IMR-90 (cell line): ENCODE data around the gene ABCC8. TPM values are rescaled to one million over a fixed set of nuclear protein-coding genes. Genes with fewer than 3 reads are reported as not detected.

Source experiments
- ATAC-seq: fragments of 200-7000 bp; cut with Tn5 transposase; 2 replicates; pipeline ENCODE4 v1.9.1; 2020; ENCODE audit warnings: low read depth, mild to moderate bottlenecking, moderate library complexity
- BruUV-seq: library from RNA; stranded (reverse); fragments of 400-500 nt; replicated peaks from 2 replicates; lab custom pipeline; 2021; lab: Mats Ljungman, UMichigan
- CTCF ChIA-PET: fragments of 300-600 bp; formaldehyde crosslinking; extraction: SDS; loops from one replicate; lab custom pipeline; 2021; ENCODE audit warnings: antibody characterized with exemption; lab: Yijun Ruan, JAX
- POLR2A ChIA-PET: fragments of 300-600 bp; sonication (Branson Sonifier 250); formaldehyde crosslinking; loops from one replicate; lab custom pipeline; 2022; ENCODE audit warnings: antibody characterized with exemption; ENCODE audit not compliant: unreplicated experiment; lab: Charles Lee
- DNase-seq: peaks from one replicate; pipeline ENCODE4 v3.0.0; 2013
- H2AFZ ChIP-seq: replicated peaks from 2 replicates; pipeline ENCODE3; 2013; ENCODE audit warnings: low read length, mild to moderate bottlenecking; ENCODE audit not compliant: poor library complexity
- H2AK5ac ChIP-seq: 2 replicates; pipeline ENCODE4 v1.6.1; 2013; ENCODE audit warnings: low read depth, low read length, inconsistent platforms
- H2AK9ac ChIP-seq: replicated peaks from 2 replicates; pipeline ENCODE3; 2013; ENCODE audit warnings: mild to moderate bottlenecking, low read depth, low read length, moderate library complexity; ENCODE audit not compliant: poor library complexity
- H2BK120ac ChIP-seq: 2 replicates; pipeline ENCODE4 v1.6.1; 2013; ENCODE audit warnings: low read depth, low read length, inconsistent platforms
- H2BK15ac ChIP-seq: 3 replicates; pipeline ENCODE4 v1.6.1; 2013; ENCODE audit warnings: low read depth, low read length, inconsistent platforms
- H2BK20ac ChIP-seq: 2 replicates; pipeline ENCODE4 v1.6.1; 2013; ENCODE audit warnings: low read depth, mild to moderate bottlenecking, inconsistent platforms, low read length, moderate library complexity
- H2BK5ac ChIP-seq: 2 replicates; pipeline ENCODE4 v1.6.1; 2013; ENCODE audit warnings: mild to moderate bottlenecking, low read depth, low read length, inconsistent platforms; ENCODE audit not compliant: poor library complexity, severe bottlenecking
- H3K14ac ChIP-seq: replicated peaks from 2 replicates; pipeline ENCODE4 v1.6.1; 2013; ENCODE audit warnings: low read depth, low read length, inconsistent platforms
- H3K18ac ChIP-seq: 2 replicates; pipeline ENCODE4 v1.6.1; 2013; ENCODE audit warnings: low read depth, low read length, control low read depth
- H3K23ac ChIP-seq: 2 replicates; pipeline ENCODE4 v1.6.1; 2013; ENCODE audit warnings: low read depth, low read length, inconsistent platforms
- H3K27ac ChIP-seq: 2 replicates; pipeline ENCODE4 v1.5.1; 2013; ENCODE audit warnings: mild to moderate bottlenecking, control low read depth, low read length; ENCODE audit not compliant: insufficient read depth
- H3K27me3 ChIP-seq: 2 replicates; pipeline ENCODE4 v1.6.1; 2013; ENCODE audit warnings: low read length; ENCODE audit not compliant: control insufficient read depth, insufficient read depth
- H3K36me3 ChIP-seq: 2 replicates; pipeline ENCODE4 v1.6.1; 2013; ENCODE audit warnings: low read length, mixed read lengths; ENCODE audit not compliant: control insufficient read depth, insufficient read depth
- H3K4ac ChIP-seq: 2 replicates; pipeline ENCODE4 v1.6.1; 2013; ENCODE audit warnings: low read depth, low read length, inconsistent platforms
- H3K4me1 ChIP-seq: 2 replicates; pipeline ENCODE4 v1.6.1; 2013; ENCODE audit warnings: low read length, mixed read lengths; ENCODE audit not compliant: control insufficient read depth, insufficient read depth
- H3K4me2 ChIP-seq: 2 replicates; pipeline ENCODE4 v1.6.1; 2013; ENCODE audit warnings: low read depth, mild to moderate bottlenecking, control low read depth, low read length, moderate library complexity
- H3K4me3 ChIP-seq: 2 replicates; pipeline ENCODE4 v1.5.1; 2013; ENCODE audit warnings: low read depth, mild to moderate bottlenecking, control low read depth, low read length, moderate library complexity; ENCODE audit not compliant: insufficient read depth
- H3K56ac ChIP-seq: 2 replicates; pipeline ENCODE4 v1.6.1; 2013; ENCODE audit warnings: low read length, inconsistent platforms; ENCODE audit not compliant: insufficient read depth; ENCODE audit errors: extremely low read depth
- H3K79me1 ChIP-seq, 2 experiments: 2 replicates each; pipeline ENCODE4 v1.6.1; 2013; ENCODE audit warnings: low read length in 2 of 2, inconsistent platforms in 1 of 2, low read depth in 1 of 2
- H3K9ac ChIP-seq: 2 replicates; pipeline ENCODE4 v1.6.1; 2013; ENCODE audit warnings: low read depth, low read length, control low read depth
- H3K9me1 ChIP-seq: 2 replicates; pipeline ENCODE4 v1.6.1; 2013; ENCODE audit warnings: low read length, inconsistent platforms; ENCODE audit not compliant: insufficient read depth
- H3K9me3 ChIP-seq: 2 replicates; pipeline ENCODE4 v1.6.1; 2013; ENCODE audit warnings: low read length; ENCODE audit not compliant: control insufficient read depth, insufficient read depth
- H4K20me1 ChIP-seq: 2 replicates; pipeline ENCODE4 v1.6.1; 2013; ENCODE audit warnings: low read length, inconsistent platforms; ENCODE audit not compliant: insufficient read depth
- H4K5ac ChIP-seq: 2 replicates; pipeline ENCODE4 v1.6.1; 2013; ENCODE audit warnings: mild to moderate bottlenecking, low read depth, low read length, control low read depth
- H4K8ac ChIP-seq, 2 experiments: 2 replicates each; pipeline ENCODE4 v1.6.1; 2013; ENCODE audit warnings: low read depth in 2 of 2, low read length in 2 of 2, control low read depth in 1 of 2, inconsistent platforms in 1 of 2
- H4K91ac ChIP-seq: 2 replicates; pipeline ENCODE4 v1.6.1; 2013; ENCODE audit warnings: low read depth, low read length, inconsistent platforms; ENCODE audit not compliant: insufficient read depth
- BHLHE40 ChIP-seq: fragments of 150-350 bp; IDR thresholded peaks from 2 replicates; pipeline ENCODE4 v1.6.1; 2016; ENCODE audit warnings: mild to moderate bottlenecking, low read depth, low read length
- CEBPB ChIP-seq: IDR thresholded peaks from 2 replicates; pipeline ENCODE4 v1.6.1; 2012; ENCODE audit warnings: low read depth, low read length, improper control_type of control experiment
- CHD1 ChIP-seq: IDR thresholded peaks from 2 replicates; pipeline ENCODE4 v1.6.1; 2012; ENCODE audit warnings: low read depth, low read length, improper control_type of control experiment
- FOS ChIP-seq: fragments of 150-350 bp; IDR thresholded peaks from 2 replicates; pipeline ENCODE4 v1.6.1; 2016; ENCODE audit warnings: low read depth, low read length
- MAFK ChIP-seq: IDR thresholded peaks from 2 replicates; pipeline ENCODE4 v1.6.1; 2012; ENCODE audit warnings: low read depth, low read length, improper control_type of control experiment
- MAZ ChIP-seq: IDR thresholded peaks from 2 replicates; pipeline ENCODE4 v1.6.1; 2012; ENCODE audit warnings: low read depth, mild to moderate bottlenecking, low read length, improper control_type of control experiment, moderate library complexity, borderline replicate concordance
- MXI1 ChIP-seq: IDR thresholded peaks from 2 replicates; pipeline ENCODE4 v1.6.1; 2012; ENCODE audit warnings: low read depth, mild to moderate bottlenecking, low read length, moderate library complexity, borderline replicate concordance
- NFE2L2 ChIP-seq: fragments of 150-350 bp; IDR thresholded peaks from 2 replicates; pipeline ENCODE4 v1.6.1; 2016; ENCODE audit warnings: low read depth, mild to moderate bottlenecking, low read length
- POLR2A ChIP-seq: IDR thresholded peaks from 2 replicates; pipeline ENCODE4 v1.6.1; 2012; ENCODE audit warnings: mild to moderate bottlenecking, low read depth, low read length
- RAD21 ChIP-seq: IDR thresholded peaks from 2 replicates; pipeline ENCODE4 v1.6.1; 2012; ENCODE audit warnings: low read length, improper control_type of control experiment
- RCOR1 ChIP-seq: IDR thresholded peaks from 2 replicates; pipeline ENCODE4 v1.6.1; 2012; ENCODE audit warnings: mild to moderate bottlenecking, low read length, improper control_type of control experiment; ENCODE audit not compliant: insufficient replicate concordance
- RFX5 ChIP-seq: IDR thresholded peaks from 2 replicates; pipeline ENCODE4 v1.8.0; 2012; ENCODE audit warnings: low read depth, mild to moderate bottlenecking, low read length, moderate library complexity
- SMC3 ChIP-seq: fragments of 150-350 bp; IDR thresholded peaks from 2 replicates; pipeline ENCODE4 v1.6.1; 2016; ENCODE audit warnings: low read depth, mild to moderate bottlenecking, antibody characterized with exemption, low read length, moderate library complexity
- USF2 ChIP-seq: fragments of 150-350 bp; IDR thresholded peaks from 2 replicates; pipeline ENCODE4 v1.6.1; 2017; ENCODE audit warnings: mild to moderate bottlenecking, antibody characterized with exemption, low read length, low read depth
- WGBS, 2 experiments: methylation state at CpG; one replicate each; pipeline versions ENCODE4 v1.1.5 to v1.1.7; 2013; ENCODE audit warnings: missing lambda C conversion rate in 2 of 2; ENCODE audit not compliant: insufficient read length in 1 of 2; ENCODE audit errors: extremely low coverage in 2 of 2; 5-methylcytosine and 5-hydroxymethylcytosine counted together
- dilution Hi-C: fragments of 300-500 bp; cut with HindIII; formaldehyde crosslinking; loops from one replicate; pipeline ENCODE4 v1.14.3; 2018; ENCODE audit warnings: low sequenced_read_pairs; ENCODE audit not compliant: unreplicated experiment
- in situ Hi-C: fragments of 300-500 bp; cut with MboI; formaldehyde crosslinking; loops from 3 replicates; pipeline ENCODE4 v1.14.3; 2019; ENCODE audit warnings: low sequenced_read_pairs, inconsistent platforms, mixed read lengths
- intact Hi-C: fragments of 100-400 bp; cut with micrococcal nuclease; formaldehyde crosslinking; loops from 2 replicates; pipeline ENCODE4 v1.10.0; 2022
- polyA plus RNA-seq, 3 experiments: library from polyadenylated mRNA; depleted of rRNA; stranded (reverse); fragments of >200 nt; gene quantifications; 2 replicates each; pipeline ENCODE4 v1.2.3, GENCODE V29; 2012; ENCODE audit warnings: low replicate concordance in 1 of 3
- total RNA-seq: library from RNA; depleted of rRNA; stranded (reverse); fragments of >200 nt; gene quantifications from 2 replicates; pipeline ENCODE4 v1.2.3, GENCODE V29; 2012
- TF ChIP-seq, protein P1 (sequence below): fragments of 150-350 bp; IDR thresholded peaks from 2 replicates; pipeline ENCODE4 v1.6.1; 2016; ENCODE audit warnings: low read depth, mild to moderate bottlenecking, low read length, moderate library complexity, borderline replicate concordance
- TF ChIP-seq, protein P2 (sequence below): conservative IDR thresholded peaks from 2 replicates; pipeline ENCODE4 v1.5.1; 2012; ENCODE audit warnings: mild to moderate bottlenecking, low read depth, low read length, improper control_type of control experiment

ABCC8 gene
- total and polyA plus RNA-seq, 2 of the 4 experiments (the other 2 are of a cell fraction), result not detected

DNA sequence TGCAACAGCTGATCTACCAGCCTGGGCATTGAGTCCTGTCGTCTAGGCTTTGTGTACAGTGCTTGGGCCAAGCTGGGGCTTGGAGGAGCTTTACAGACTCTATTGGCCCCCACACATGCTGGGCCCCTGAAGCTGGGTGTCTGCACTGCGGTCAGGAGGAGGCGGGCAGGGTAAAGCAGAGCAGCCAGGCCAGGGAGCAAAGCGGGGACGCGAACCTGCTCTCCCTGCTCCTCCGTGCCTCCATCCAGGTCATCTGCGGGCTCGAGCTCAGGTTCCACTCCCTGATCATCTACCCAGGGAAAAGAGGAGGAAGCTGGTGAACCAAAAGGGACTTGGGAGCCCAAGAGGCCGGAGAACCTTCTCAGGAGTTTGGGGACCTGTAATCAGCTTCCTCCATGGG lies 40.5 kb upstream of the ABCC8 start:
- BruUV-seq, result no TSS peak
- Histone ChIP-seq H3K4me2 (no peak overlapping the region), H3K36me3 (no peaks in the 10 kb centered on the region), H3K14ac (no peak overlapping the region), H3K23ac (no peak overlapping the region), H3K27me3 (peaks cover 15% of the 10 kb centered on the region), H3K4me1 (no peaks in the 10 kb centered on the region), H2AK9ac (no peak overlapping the region), H4K5ac (no peak overlapping the region), H3K18ac (no peak overlapping the region), H4K8ac (no peak overlapping the region), H4K91ac (no peak overlapping the region), H3K9me1 (no peaks in the 10 kb centered on the region; the same call in 1 of the 2 replicates), H2BK15ac (no peak overlapping the region), H3K9ac (no peak overlapping the region), H3K4me3 (no peak overlapping the region), H3K56ac (no peak overlapping the region), H2BK5ac (no peak overlapping the region), H4K20me1 (no peaks in the 10 kb centered on the region), H3K27ac (no peak overlapping the region), H2AFZ (no peak overlapping the region), H3K79me1 (no peaks in the 10 kb centered on the region), H2BK20ac (no peak overlapping the region), H3K9me3 (no peaks in the 10 kb centered on the region), H2AK5ac (no peak overlapping the region), H2BK120ac (no peak overlapping the region), H3K4ac (no peak overlapping the region)
- WGBS, 2 experiments, result no CpG with 5 or more reads among the region's 10 CpGs
- no peak for TF ChIP-seq RFX5
- no peak for TF ChIP-seq MXI1
- no peak for TF ChIP-seq SMC3
- TF ChIP-seq BHLHE40, result no peak
- no peak for TF ChIP-seq MAFK
- TF ChIP-seq, protein P1, sequence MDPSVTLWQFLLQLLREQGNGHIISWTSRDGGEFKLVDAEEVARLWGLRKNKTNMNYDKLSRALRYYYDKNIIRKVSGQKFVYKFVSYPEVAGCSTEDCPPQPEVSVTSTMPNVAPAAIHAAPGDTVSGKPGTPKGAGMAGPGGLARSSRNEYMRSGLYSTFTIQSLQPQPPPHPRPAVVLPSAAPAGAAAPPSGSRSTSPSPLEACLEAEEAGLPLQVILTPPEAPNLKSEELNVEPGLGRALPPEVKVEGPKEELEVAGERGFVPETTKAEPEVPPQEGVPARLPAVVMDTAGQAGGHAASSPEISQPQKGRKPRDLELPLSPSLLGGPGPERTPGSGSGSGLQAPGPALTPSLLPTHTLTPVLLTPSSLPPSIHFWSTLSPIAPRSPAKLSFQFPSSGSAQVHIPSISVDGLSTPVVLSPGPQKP, result no peak
- TF ChIP-seq, protein P2, sequence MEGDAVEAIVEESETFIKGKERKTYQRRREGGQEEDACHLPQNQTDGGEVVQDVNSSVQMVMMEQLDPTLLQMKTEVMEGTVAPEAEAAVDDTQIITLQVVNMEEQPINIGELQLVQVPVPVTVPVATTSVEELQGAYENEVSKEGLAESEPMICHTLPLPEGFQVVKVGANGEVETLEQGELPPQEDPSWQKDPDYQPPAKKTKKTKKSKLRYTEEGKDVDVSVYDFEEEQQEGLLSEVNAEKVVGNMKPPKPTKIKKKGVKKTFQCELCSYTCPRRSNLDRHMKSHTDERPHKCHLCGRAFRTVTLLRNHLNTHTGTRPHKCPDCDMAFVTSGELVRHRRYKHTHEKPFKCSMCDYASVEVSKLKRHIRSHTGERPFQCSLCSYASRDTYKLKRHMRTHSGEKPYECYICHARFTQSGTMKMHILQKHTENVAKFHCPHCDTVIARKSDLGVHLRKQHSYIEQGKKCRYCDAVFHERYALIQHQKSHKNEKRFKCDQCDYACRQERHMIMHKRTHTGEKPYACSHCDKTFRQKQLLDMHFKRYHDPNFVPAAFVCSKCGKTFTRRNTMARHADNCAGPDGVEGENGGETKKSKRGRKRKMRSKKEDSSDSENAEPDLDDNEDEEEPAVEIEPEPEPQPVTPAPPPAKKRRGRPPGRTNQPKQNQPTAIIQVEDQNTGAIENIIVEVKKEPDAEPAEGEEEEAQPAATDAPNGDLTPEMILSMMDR, result no peak
- TF ChIP-seq CEBPB, result no peak
- no peak for TF ChIP-seq CHD1
- no peak for TF ChIP-seq MAZ
- TF ChIP-seq RCOR1, result no peak
- no peak for TF ChIP-seq RAD21
- TF ChIP-seq NFE2L2, result no peak
- TF ChIP-seq POLR2A, result no peak
- no peak for TF ChIP-seq USF2
- no peak for TF ChIP-seq FOS
- dilution Hi-C loops, result no loop called here
- in situ Hi-C loops, result loop anchor here (25.0 kb wide), 1 partner anchor 580 kb away; no protein-coding TSS in a partner anchor
- ATAC-seq (no peak), DNase-seq (no peak)
- ChIA-PET CTCF (no interaction called here), POLR2A (no interaction called here)
- intact Hi-C loops, result no loop called here
